HepG2 (cell line): ENCODE measurements around the gene SLC4A5. TPM values are rescaled to one million over a fixed set of nuclear protein-coding genes. Genes with fewer than 3 reads are reported as not detected.

Experiments used
- ATM ChIP-seq: fragments of 450-650 bp; IDR thresholded peaks from 2 replicates; pipeline ENCODE4 v1.7.1; 2017; ENCODE audit warnings: mild to moderate bottlenecking, borderline replicate concordance
- CREM ChIP-seq, 2 experiments: sonication (generic) in 1 of 2; formaldehyde crosslinking in 1 of 2; IDR thresholded peaks; 2 replicates each; pipeline versions ENCODE4 v1.4.0 to v1.6.1; 2016 to 2020; ENCODE audit warnings: antibody characterized with exemption in 1 of 2, mild to moderate bottlenecking in 1 of 2, missing genetic modification reagents in 1 of 2
- ETV5 ChIP-seq: IDR thresholded peaks from 2 replicates; pipeline ENCODE4 v1.6.1; 2018; ENCODE audit warnings: missing biosample characterization, missing genetic modification reagents, inconsistent platforms, borderline replicate concordance
- FOXA3 ChIP-seq: IDR thresholded peaks from 2 replicates; pipeline ENCODE4 v1.6.1; 2016; ENCODE audit warnings: missing genetic modification reagents, missing compliant biosample characterization
- MAX ChIP-seq: IDR thresholded peaks from 2 replicates; pipeline ENCODE4 v1.6.1; 2012; ENCODE audit warnings: inconsistent platforms
- MEIS1 ChIP-seq: sonication (generic); formaldehyde crosslinking; IDR thresholded peaks from 2 replicates; pipeline ENCODE4 v1.9.0; 2021; ENCODE audit warnings: mild to moderate bottlenecking, missing genetic modification reagents, moderate library complexity, borderline replicate concordance
- NFIB ChIP-seq: sonication (generic); formaldehyde crosslinking; IDR thresholded peaks from 2 replicates; pipeline ENCODE4 v1.9.0; 2021; ENCODE audit warnings: missing genetic modification reagents, mild to moderate bottlenecking, borderline replicate concordance
- SUZ12 ChIP-seq: fragments of 150-350 bp; IDR thresholded peaks from 2 replicates; pipeline ENCODE4 v1.6.1; 2014; ENCODE audit warnings: low read depth, low read length
- TGIF2 ChIP-seq: IDR thresholded peaks from 2 replicates; pipeline ENCODE4 v1.6.1; 2016; ENCODE audit warnings: control low read depth, missing compliant biosample characterization
- ZNF17 ChIP-seq: sonication (generic); formaldehyde crosslinking; IDR thresholded peaks from 2 replicates; pipeline ENCODE4 v1.5.0; 2020; ENCODE audit warnings: mild to moderate bottlenecking, missing genetic modification reagents
- ZNF484 ChIP-seq: sonication (generic); formaldehyde crosslinking; IDR thresholded peaks from 2 replicates; pipeline ENCODE4 v1.5.1; 2020; ENCODE audit warnings: mild to moderate bottlenecking, low read depth, missing genetic modification reagents, borderline replicate concordance
- ZNF546 ChIP-seq: sonication (generic); formaldehyde crosslinking; conservative IDR thresholded peaks from 2 replicates; pipeline ENCODE4 v1.8.1; 2023; ENCODE audit warnings: mild to moderate bottlenecking, missing genetic modification reagents
- ZNF563 ChIP-seq: sonication (generic); formaldehyde crosslinking; IDR thresholded peaks from 2 replicates; pipeline ENCODE4 v1.8.0; 2022; ENCODE audit warnings: mild to moderate bottlenecking, moderate library complexity, missing genetic modification reagents
- ZNF816 ChIP-seq: sonication (generic); formaldehyde crosslinking; IDR thresholded peaks from 2 replicates; pipeline ENCODE4 v1.8.0; 2022; ENCODE audit warnings: missing genetic modification reagents, mild to moderate bottlenecking, borderline replicate concordance
- ZSCAN12 ChIP-seq: sonication (generic); formaldehyde crosslinking; IDR thresholded peaks from 2 replicates; pipeline ENCODE4 v1.9.0; 2021; ENCODE audit warnings: mild to moderate bottlenecking, missing genetic modification reagents
- polyA plus RNA-seq, 8 experiments: library from polyadenylated mRNA; depleted of rRNA in 3 of 8; stranded (reverse) in 7 of 8; unstranded in 1 of 8; fragments of >200 nt; fragmentation: Illumina TruSeq in 4 of 8; extraction: Trizol in 4 of 8; gene quantifications; 2 replicates each; pipeline versions ENCODE4 v1.2.1 to v1.2.3, GENCODE V29; 2011 to 2016; ENCODE audit warnings: low read depth in 4 of 8, missing spikeins in 1 of 8, mixed read lengths in 1 of 8; ENCODE audit not compliant: insufficient read depth in 1 of 8
- total RNA-seq, 5 experiments: library from RNA; depleted of rRNA; stranded (reverse); fragments of >200 nt; fragmentation: Illumina TruSeq; extraction: Trizol; gene quantifications; 2 replicates each; pipeline ENCODE4 v1.2.3, GENCODE V29; 2016; ENCODE audit warnings: low read depth in 1 of 5
- TF ChIP-seq, protein P1 (sequence below): sonication (generic); formaldehyde crosslinking; conservative IDR thresholded peaks from 2 replicates; pipeline ENCODE4 v1.4.0; 2020; ENCODE audit warnings: missing genetic modification reagents
- TF ChIP-seq, protein P2 (sequence below): sonication (generic); formaldehyde crosslinking; IDR thresholded peaks from 2 replicates; pipeline ENCODE4 v1.8.1; 2022; ENCODE audit warnings: mild to moderate bottlenecking, missing genetic modification reagents
- TF ChIP-seq, protein P3 (sequence below): IDR thresholded peaks from 2 replicates; pipeline ENCODE4 v1.4.0; 2020; ENCODE audit warnings: mild to moderate bottlenecking, missing genetic modification reagents
- TF ChIP-seq, protein P4 (sequence below): sonication (generic); formaldehyde crosslinking; IDR thresholded peaks from 2 replicates; pipeline ENCODE4 v1.5.0; 2020; ENCODE audit warnings: missing genetic modification reagents
- TF ChIP-seq, protein P5 (sequence below): sonication (generic); formaldehyde crosslinking; IDR thresholded peaks from 2 replicates; pipeline ENCODE4 v1.4.0; 2020; ENCODE audit warnings: missing genetic modification reagents

Gene SLC4A5
- total and polyA plus RNA-seq, 2 of the 13 experiments (the other 11 are each of a cell fraction or from before 2014, with no cell fraction given), result 0.50 TPM; not detected in 1

DNA sequence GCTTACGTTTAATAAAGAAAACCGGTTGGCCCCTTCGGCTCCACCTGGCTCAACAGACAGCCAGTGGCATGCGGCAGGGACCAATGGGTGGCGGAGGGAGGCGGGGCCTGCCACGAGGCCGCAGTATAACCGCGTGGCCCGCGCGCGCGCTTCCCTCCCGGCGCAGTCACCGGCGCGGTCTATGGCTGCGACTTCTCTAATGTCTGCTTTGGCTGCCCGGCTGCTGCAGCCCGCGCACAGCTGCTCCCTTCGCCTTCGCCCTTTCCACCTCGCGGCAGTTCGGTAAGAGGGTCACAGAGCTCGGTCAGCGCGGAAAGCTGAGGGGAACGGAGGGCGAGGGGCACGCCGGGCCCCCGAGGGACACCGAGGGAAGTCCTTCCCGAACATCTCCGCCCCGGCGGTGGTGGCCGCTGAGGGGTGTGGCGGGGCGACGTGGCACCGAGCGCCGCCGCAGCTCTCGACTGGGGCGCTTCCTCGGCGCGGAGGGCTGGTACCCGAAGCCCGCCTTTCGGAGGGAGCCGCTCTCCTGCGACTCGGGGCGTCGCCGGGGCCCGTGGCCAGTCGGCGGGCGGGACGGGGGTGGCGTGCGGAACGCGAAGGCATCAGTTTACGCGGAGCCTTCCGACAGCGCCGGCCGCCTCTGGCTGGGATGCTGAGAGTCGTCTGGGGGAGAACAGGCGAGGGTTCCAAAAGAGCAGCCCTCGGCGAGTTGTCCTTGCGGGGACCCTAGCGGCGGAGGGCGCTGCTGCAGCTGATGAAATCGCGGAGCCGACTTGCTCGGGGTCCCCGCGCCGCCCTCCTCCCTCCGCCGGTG is 144.5 kb downstream of the SLC4A5 start, which contains the start of gene MTHFD2 (continued):
- TF ChIP-seq ZNF563 (CRISPR knock-in tag) (peak; percentile 95), ZNF546 (peak; percentile 95), ZSCAN12 (peak; percentile 96), CREM (IDR thresholded peaks at IDR 0.05) (peak; percentile 51; the same call in 1 of the 2 replicates), CREM (CRISPR knock-in tag; IDR thresholded peaks at IDR 0.05) (no peak), MAX (peak; percentile 100), ETV5 (CRISPR knock-in tag) (peak; percentile 30; the same call in 1 of the 2 replicates), MEIS1 (peak; percentile 56; the same call in 1 of the 2 replicates), ZNF816 (CRISPR knock-in tag) (peak; percentile 98), ZNF17 (CRISPR knock-in tag) (no peak), NFIB (CRISPR knock-in tag) (no peak), ATM (no peak), TGIF2 (peak; percentile 23; the same call in 1 of the 2 replicates), FOXA3 (CRISPR knock-in tag) (peak; percentile 40; the same call in 1 of the 2 replicates), ZNF484 (CRISPR knock-in tag) (peak; percentile 88; the same call in 1 of the 2 replicates), SUZ12 (no peak; the same call in 1 of the 2 replicates)
- TF ChIP-seq, protein P1, sequence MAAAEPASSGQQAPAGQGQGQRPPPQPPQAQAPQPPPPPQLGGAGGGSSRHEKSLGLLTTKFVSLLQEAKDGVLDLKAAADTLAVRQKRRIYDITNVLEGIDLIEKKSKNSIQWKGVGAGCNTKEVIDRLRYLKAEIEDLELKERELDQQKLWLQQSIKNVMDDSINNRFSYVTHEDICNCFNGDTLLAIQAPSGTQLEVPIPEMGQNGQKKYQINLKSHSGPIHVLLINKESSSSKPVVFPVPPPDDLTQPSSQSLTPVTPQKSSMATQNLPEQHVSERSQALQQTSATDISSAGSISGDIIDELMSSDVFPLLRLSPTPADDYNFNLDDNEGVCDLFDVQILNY, result peak; percentile 85
- TF ChIP-seq, protein P2, sequence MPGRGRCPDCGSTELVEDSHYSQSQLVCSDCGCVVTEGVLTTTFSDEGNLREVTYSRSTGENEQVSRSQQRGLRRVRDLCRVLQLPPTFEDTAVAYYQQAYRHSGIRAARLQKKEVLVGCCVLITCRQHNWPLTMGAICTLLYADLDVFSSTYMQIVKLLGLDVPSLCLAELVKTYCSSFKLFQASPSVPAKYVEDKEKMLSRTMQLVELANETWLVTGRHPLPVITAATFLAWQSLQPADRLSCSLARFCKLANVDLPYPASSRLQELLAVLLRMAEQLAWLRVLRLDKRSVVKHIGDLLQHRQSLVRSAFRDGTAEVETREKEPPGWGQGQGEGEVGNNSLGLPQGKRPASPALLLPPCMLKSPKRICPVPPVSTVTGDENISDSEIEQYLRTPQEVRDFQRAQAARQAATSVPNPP (CRISPR knock-in tag), result no peak; the same call in 1 of the 2 replicates
- TF ChIP-seq, protein P3, sequence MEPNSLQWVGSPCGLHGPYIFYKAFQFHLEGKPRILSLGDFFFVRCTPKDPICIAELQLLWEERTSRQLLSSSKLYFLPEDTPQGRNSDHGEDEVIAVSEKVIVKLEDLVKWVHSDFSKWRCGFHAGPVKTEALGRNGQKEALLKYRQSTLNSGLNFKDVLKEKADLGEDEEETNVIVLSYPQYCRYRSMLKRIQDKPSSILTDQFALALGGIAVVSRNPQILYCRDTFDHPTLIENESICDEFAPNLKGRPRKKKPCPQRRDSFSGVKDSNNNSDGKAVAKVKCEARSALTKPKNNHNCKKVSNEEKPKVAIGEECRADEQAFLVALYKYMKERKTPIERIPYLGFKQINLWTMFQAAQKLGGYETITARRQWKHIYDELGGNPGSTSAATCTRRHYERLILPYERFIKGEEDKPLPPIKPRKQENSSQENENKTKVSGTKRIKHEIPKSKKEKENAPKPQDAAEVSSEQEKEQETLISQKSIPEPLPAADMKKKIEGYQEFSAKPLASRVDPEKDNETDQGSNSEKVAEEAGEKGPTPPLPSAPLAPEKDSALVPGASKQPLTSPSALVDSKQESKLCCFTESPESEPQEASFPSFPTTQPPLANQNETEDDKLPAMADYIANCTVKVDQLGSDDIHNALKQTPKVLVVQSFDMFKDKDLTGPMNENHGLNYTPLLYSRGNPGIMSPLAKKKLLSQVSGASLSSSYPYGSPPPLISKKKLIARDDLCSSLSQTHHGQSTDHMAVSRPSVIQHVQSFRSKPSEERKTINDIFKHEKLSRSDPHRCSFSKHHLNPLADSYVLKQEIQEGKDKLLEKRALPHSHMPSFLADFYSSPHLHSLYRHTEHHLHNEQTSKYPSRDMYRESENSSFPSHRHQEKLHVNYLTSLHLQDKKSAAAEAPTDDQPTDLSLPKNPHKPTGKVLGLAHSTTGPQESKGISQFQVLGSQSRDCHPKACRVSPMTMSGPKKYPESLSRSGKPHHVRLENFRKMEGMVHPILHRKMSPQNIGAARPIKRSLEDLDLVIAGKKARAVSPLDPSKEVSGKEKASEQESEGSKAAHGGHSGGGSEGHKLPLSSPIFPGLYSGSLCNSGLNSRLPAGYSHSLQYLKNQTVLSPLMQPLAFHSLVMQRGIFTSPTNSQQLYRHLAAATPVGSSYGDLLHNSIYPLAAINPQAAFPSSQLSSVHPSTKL (CRISPR knock-in tag), result peak; percentile 58; the same call in 1 of the 2 replicates
- TF ChIP-seq, protein P4, sequence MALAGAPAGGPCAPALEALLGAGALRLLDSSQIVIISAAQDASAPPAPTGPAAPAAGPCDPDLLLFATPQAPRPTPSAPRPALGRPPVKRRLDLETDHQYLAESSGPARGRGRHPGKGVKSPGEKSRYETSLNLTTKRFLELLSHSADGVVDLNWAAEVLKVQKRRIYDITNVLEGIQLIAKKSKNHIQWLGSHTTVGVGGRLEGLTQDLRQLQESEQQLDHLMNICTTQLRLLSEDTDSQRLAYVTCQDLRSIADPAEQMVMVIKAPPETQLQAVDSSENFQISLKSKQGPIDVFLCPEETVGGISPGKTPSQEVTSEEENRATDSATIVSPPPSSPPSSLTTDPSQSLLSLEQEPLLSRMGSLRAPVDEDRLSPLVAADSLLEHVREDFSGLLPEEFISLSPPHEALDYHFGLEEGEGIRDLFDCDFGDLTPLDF, result peak; percentile 83
- TF ChIP-seq, protein P5, sequence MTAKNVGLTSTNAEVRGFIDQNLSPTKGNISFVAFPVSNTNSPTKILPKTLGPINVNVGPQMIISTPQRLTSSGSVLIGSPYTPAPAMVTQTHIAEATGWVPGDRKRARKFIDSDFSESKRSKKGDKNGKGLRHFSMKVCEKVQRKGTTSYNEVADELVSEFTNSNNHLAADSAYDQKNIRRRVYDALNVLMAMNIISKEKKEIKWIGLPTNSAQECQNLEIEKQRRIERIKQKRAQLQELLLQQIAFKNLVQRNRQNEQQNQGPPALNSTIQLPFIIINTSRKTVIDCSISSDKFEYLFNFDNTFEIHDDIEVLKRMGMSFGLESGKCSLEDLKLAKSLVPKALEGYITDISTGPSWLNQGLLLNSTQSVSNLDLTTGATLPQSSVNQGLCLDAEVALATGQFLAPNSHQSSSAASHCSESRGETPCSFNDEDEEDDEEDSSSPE, result peak; percentile 95
